HepG2 (cell line): Measurements from ENCODE around the gene CLEC16A.

Source experiments
- EP300 ChIP-seq, 3 experiments: sonication (generic) in 1 of 3; formaldehyde crosslinking in 1 of 3; IDR thresholded peaks; 2 replicates each; pipeline versions ENCODE4 v1.5.1 to v1.6.1; 2011 to 2020; ENCODE audit warnings: low read depth in 2 of 3, low read length in 2 of 3, borderline replicate concordance in 1 of 3, improper control_type of control experiment in 1 of 3, mild to moderate bottlenecking in 1 of 3, missing genetic modification reagents in 1 of 3, moderate library complexity in 1 of 3
- FOXP1 ChIP-seq, 2 experiments: fragments of 450-650 bp in 1 of 2; IDR thresholded peaks; 2 replicates each; pipeline ENCODE4 v1.6.1; 2017 to 2018; ENCODE audit warnings: antibody characterized with exemption in 1 of 2
- MED1 ChIP-seq: sonication (generic); formaldehyde crosslinking; IDR thresholded peaks from 2 replicates; pipeline ENCODE4 v1.4.0; 2020; ENCODE audit warnings: missing genetic modification reagents
- MEF2D ChIP-seq: sonication (generic); formaldehyde crosslinking; IDR thresholded peaks from 2 replicates; pipeline ENCODE4 v1.5.1; 2020; ENCODE audit warnings: mild to moderate bottlenecking, missing genetic modification reagents
- NFIC ChIP-seq: IDR thresholded peaks from 2 replicates; pipeline ENCODE4 v1.6.1; 2012; ENCODE audit warnings: mild to moderate bottlenecking, low read length, inconsistent platforms
- PHF21A ChIP-seq: sonication (generic); formaldehyde crosslinking; IDR thresholded peaks from 2 replicates; pipeline ENCODE4 v1.5.0; 2020; ENCODE audit warnings: mild to moderate bottlenecking, missing genetic modification reagents
- TF ChIP-seq, protein P1 (sequence below): IDR thresholded peaks from 2 replicates; pipeline ENCODE4 v1.6.1; 2012; ENCODE audit warnings: inconsistent platforms
- TF ChIP-seq, protein P2 (sequence below): sonication (generic); formaldehyde crosslinking; IDR thresholded peaks from 2 replicates; pipeline ENCODE4 v1.4.0; 2020; ENCODE audit warnings: missing genetic modification reagents

DNA sequence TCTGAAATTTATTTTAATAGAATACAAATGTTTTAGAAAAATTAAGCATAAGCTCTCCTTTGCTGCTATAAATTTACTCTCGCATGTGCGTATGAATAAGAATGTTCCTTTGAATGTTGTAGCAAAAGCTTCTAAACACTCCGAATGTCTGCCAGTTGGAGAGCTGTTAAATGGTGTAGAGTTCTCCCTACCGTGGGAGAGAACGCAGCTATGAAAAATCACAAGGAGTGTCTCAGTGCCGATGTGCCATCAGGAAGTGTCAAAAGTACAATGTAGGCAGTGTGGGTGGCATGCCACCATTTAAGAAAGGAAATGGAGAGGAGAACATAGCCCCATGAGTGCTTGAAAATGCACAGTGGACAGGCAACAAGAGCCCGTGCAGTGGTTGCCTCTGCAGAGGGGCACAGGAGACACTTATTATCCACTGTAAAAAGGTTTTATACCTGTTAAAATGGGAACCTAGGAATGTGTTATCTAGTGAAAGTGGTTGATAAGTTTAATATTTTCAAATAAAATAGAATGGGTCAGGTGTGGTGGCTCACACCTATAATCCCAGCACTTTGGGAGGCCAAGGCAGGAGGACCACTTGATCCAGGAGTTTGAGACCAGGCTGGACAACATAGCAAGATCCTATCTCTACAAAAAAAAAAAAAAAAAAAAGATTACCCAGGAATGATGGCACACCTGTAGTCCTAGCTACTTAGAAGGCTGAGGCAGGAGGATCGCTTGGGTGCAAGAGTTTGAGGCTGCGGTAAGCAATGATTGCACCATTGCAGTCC is 167.7 kb downstream of the CLEC16A start:
- TF ChIP-seq FOXP1 (IDR thresholded peaks at IDR 0.05) (no peak), FOXP1 (CRISPR knock-in tag; IDR thresholded peaks at IDR 0.05) (no peak), PHF21A (CRISPR knock-in tag) (no peak), MED1 (no peak), EP300 (IDR thresholded peaks at IDR 0.05; ENCODE audit: low read depth in 2 of 2, low read length in 2 of 2) (no peak), EP300 (CRISPR knock-in tag; IDR thresholded peaks at IDR 0.05; ENCODE audit: borderline replicate concordance) (no peak), NFIC (no peak), MEF2D (CRISPR knock-in tag) (no peak)
- TF ChIP-seq, protein P1, sequence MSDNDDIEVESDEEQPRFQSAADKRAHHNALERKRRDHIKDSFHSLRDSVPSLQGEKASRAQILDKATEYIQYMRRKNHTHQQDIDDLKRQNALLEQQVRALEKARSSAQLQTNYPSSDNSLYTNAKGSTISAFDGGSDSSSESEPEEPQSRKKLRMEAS = no peak
- TF ChIP-seq, protein P2, sequence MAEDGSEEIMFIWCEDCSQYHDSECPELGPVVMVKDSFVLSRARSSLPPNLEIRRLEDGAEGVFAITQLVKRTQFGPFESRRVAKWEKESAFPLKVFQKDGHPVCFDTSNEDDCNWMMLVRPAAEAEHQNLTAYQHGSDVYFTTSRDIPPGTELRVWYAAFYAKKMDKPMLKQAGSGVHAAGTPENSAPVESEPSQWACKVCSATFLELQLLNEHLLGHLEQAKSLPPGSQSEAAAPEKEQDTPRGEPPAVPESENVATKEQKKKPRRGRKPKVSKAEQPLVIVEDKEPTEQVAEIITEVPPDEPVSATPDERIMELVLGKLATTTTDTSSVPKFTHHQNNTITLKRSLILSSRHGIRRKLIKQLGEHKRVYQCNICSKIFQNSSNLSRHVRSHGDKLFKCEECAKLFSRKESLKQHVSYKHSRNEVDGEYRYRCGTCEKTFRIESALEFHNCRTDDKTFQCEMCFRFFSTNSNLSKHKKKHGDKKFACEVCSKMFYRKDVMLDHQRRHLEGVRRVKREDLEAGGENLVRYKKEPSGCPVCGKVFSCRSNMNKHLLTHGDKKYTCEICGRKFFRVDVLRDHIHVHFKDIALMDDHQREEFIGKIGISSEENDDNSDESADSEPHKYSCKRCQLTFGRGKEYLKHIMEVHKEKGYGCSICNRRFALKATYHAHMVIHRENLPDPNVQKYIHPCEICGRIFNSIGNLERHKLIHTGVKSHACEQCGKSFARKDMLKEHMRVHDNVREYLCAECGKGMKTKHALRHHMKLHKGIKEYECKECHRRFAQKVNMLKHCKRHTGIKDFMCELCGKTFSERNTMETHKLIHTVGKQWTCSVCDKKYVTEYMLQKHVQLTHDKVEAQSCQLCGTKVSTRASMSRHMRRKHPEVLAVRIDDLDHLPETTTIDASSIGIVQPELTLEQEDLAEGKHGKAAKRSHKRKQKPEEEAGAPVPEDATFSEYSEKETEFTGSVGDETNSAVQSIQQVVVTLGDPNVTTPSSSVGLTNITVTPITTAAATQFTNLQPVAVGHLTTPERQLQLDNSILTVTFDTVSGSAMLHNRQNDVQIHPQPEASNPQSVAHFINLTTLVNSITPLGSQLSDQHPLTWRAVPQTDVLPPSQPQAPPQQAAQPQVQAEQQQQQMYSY = no peak
